ENCODE measurements around the gene ORC6.
"Not testable (repeated sequence)": the region's sequence is repeated elsewhere in the genome, so short reads cannot be mapped to it uniquely, and the experiment has no call there.

ORC6 gene, protein sequence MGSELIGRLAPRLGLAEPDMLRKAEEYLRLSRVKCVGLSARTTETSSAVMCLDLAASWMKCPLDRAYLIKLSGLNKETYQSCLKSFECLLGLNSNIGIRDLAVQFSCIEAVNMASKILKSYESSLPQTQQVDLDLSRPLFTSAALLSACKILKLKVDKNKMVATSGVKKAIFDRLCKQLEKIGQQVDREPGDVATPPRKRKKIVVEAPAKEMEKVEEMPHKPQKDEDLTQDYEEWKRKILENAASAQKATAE

DNA sequence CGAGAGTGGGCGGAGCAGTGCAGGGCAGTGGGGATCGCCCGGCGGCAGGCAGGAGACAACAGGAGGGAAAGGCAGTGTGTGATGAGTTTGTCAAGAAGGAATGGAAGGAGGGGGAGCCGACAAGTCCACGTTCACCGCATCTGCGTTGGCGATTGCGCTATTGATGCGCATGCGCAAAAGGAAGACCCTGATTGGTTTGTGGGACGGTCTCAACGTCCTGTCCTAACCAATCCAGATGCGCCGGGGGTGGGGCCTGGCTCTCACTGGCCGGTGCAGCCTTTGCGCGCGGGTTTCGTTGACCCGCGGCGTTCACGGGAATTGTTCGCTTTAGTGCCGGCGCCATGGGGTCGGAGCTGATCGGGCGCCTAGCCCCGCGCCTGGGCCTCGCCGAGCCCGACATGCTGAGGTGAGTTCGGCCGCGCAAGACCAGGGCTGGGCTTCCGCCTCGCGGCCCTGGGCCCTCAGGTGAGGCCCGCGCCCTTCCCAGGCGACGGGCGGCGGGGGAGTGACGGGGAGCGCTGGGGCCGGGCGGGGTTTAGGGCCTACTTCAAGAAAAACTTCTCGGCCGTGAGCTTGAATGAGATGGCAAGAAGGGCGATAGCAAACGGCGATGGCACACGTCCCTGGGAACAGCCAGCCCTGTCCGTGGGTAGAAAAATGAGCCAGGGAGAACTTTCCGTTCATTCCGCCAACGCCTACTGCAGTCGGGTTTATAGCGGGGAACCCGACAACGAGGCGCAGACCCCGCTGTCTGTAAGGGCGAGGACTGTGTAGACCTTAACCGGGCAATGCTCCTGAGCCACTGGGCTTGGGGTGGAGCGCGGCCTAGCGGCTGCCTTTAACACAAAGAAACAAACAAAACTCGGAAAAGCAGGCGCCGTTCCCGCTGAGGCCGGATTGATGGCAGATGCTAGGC lies at the start of gene ORC6:
Gene ORC6, plus strand, starts transcription at position 295 of the 916 bp plus-strand sequence. Its CDS starts 47 bp downstream, at position 342.
- peak; percentile 94 to 95 for DNase-seq (ENCODE audit: low read depth in 2 of 2)

- no peak for DNase-seq (ENCODE audit: low read depth in 2 of 2)
Observed at GRCh38 chr16:46648656-46649055, 40.8 kb upstream of the ORC6 start.

- no peak for DNase-seq (ENCODE audit: low read depth in 2 of 2)
Observed at GRCh38 chr16:46649588-46650253, 39.7 kb upstream of the ORC6 start.

GRCh38 chr16:46650254-46650623 lies 39.2 kb upstream of the ORC6 start:
- no peak for DNase-seq (ENCODE audit: low read depth in 2 of 2)

- no peak for DNase-seq (ENCODE audit: low read depth in 2 of 2)
Observed at GRCh38 chr16:46651305-46651704, 38.2 kb upstream of the ORC6 start.

DNA sequence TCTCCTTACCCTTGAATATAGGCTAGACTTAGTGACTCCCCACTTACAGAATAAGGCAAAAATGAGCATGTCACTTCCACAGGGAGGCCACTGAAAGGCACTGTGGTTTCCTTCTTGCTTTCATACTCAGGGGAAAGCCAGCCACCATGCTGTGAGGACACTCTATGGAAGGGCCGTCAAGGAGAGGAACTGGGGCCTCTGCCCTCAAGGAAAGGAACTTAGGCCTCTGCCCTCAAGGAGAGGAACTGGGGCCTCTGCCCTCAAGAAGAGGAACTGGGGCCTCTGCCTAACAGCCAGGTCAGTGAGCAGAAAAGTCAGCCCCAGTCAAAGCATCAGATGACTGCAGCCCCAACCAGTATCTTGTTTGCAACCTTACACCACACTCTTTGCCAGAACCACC lies 30.5 kb upstream of the ORC6 start:
- DNase-seq (ENCODE audit: low read depth in 2 of 2), result no peak

DNA sequence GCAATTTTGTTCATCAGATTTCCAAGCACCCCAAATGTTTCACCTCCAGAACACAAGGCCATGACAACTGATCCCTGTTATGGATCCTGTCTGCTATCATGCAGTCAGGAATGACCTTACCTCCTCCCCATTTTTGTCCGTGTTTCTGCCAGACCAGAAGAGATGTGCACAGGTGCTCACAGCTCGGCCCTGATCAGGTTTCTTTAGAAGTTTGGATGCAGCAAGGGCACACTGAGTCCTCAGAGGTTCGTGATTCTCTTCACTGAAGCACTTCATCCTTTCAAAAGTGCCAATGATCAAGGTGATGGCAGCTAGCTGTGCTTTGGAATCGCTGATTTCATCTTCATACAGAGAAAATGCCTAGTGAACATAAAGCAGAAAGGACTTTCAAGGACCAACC lies 27.3 kb upstream of the ORC6 start:
- no peak for DNase-seq (ENCODE audit: low read depth in 2 of 2)

DNA sequence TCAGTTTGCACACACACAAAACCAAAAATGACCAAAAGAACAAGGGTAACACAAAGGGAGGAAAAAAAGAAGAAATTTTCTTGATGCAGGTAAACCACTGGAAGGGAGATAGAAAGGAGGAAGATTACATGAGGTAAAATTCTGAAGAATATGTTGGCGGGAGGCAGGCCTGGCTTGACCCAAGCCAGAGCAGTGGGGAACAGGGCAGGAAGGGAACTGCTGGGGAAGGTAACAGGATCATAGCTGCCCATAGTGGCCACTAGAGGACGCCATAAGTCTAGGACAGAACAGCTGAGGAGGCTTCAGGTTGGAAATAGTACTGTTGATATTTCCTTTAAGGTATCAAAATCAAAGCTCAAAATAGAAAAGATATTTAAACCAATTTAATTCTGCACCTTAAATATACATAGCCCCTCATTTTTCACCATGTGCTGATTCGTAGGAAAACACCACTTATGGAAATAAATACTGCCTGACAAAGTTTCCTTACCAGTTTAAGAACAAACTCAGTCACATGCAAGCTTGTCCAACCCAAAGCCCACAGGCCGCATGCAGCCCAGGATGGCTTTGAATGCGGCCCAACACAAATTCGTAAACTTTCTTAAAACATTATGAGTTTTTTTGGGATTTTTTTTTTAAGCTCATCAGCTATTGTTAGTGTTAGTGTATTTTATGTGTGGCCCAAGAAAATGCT lies 16.0 kb upstream of the ORC6 start:
- peak; percentile 11 to 13 for DNase-seq (ENCODE audit: low read depth in 2 of 2)

GRCh38 chr16:46677943-46678342 lies 11.5 kb upstream of the ORC6 start:
- not testable (repeated sequence) for DNase-seq (ENCODE audit: low read depth in 2 of 2)

GRCh38 chr16:46681867-46682266 lies 7.6 kb upstream of the ORC6 start:
- DNase-seq (ENCODE audit: low read depth in 2 of 2), result not testable (repeated sequence)

DNA sequence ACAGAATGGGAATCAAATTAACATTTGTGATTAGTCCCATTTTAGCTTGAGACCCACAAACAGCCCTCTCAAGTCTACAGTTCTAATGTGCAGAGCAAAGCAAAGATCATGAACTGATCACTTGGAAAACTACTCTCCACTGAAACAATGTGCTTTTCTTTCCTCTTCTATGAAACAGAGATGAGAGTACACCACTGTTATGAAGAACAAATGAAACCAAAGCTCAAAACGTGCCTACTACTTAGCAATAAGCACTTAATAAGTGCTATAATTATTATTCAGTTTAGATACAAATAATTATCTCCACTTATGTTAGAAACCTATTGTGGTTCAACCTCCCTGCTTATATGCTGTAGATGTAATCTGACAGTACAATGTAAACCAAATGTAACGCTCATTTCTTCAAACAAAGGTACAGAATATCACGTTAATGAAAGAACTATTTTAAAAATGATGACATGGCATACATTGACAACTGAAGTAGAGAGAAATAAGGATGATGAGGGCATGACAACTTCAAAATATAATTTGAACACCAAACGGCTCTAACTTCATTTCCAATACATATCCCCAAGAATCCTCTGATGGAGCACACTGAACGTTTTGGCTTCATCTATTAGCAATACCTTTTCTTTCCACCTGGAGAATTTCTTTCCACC lies 2.5 kb upstream of the ORC6 start:
- no peak for DNase-seq (ENCODE audit: low read depth in 2 of 2)

DNA sequence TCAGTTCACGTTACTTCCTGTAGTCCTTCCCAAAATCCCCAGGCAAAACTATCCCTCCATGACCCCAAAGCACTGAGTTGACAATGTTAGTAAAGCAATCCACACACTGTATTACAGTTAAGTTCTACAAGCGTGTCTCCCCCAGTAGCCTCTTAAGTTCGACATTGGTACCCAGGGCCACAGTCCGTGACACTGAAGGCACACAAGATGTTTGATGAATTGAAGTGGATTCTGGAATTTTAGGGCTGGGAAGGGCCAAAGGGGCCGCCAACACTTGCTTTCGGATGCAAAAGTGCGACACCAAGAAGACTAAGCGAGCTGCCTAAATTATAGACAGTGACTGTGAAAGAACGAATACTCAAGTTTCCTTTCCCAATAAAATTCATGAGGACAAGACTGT lies 2.0 kb upstream of the ORC6 start:
- DNase-seq (ENCODE audit: low read depth in 2 of 2), result no peak

GRCh38 chr16:46688101-46688653 lies 1.3 kb upstream of the ORC6 start:
- no peak for DNase-seq (ENCODE audit: low read depth in 2 of 2)

- DNase-seq (ENCODE audit: low read depth in 2 of 2), result peak; percentile 99
Observed at GRCh38 chr16:46688654-46689364, 650 bp upstream of the ORC6 start, which contains the start of gene VPS35. Gene VPS35, minus strand, starts transcription at chr16:46689178. Its CDS starts 45 bp downstream, at chr16:46689133.

DNA sequence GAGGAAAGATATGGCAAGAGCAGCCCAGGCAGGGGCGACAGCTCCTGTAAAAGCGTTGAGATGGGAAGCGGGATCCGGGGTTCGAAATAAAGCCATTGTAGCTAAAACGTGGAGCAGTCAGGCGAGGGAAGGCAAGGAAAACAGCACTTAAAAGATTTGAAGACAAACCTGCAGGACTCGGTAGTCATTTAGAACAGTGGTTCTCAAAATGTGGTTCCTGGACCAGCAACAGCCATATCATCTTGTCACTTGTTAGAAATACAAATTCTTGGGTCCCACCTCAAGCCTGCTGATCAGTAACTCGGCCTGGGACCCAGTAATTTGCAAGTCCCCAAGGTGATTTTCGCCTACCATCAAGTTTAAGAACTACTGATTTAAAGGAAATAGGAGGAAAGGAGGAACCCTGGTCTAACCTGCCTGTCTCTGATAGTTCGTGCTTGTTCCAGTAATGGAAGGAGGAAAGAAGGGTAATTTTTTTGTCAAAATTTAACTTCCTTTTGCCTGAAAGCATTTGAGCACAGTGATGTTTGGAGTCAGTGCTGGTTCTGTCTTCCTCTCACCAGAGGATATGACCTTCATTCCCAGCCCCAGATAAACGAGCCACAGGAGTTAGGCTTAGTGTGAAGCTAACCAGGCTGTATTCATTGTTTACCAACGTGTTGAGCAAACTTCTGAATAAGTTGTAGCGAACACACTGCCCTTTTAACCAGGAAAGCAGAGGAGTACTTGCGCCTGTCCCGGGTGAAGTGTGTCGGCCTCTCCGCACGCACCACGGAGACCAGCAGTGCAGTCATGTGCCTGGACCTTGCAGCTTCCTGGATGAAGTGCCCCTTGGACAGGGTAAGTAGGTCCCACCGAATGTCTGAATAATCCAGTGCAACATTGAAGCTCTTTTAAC lies 1.1 kb downstream of the ORC6 start:
- DNase-seq (ENCODE audit: low read depth in 2 of 2), result no peak

DNA sequence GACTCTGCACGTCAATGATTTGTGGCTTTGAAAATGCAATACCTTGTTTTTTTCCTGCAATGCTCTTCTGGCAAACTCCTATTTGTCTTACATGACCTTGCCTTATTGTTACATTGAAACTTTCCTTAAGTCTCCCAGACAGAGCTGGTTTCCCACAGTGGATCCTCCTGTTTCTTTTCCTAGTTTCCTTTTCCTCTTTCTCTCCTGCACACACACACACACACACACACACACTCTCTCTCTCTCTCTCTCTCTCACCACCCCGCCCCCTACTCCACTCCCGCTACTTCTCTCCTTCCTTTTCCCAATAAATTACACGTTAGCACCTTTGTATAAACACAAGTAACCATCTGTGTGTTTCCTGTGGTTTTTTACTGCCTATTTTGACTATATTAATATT lies 2.3 kb downstream of the ORC6 start:
- DNase-seq (ENCODE audit: low read depth in 2 of 2), result no peak

- no peak for DNase-seq (ENCODE audit: low read depth in 2 of 2)
Observed at GRCh38 chr16:46693598-46693997, 4.1 kb downstream of the ORC6 start.

GRCh38 chr16:46695937-46696336 lies 6.5 kb downstream of the ORC6 start:
- no peak for DNase-seq (ENCODE audit: low read depth in 2 of 2)

GRCh38 chr16:46696957-46697356 lies 7.5 kb downstream of the ORC6 start:
- DNase-seq (ENCODE audit: low read depth in 2 of 2), result no peak

Data from stimulated activated CD8-positive, alpha-beta memory T cell treated with anti-CD3 and anti-CD28 coated beads, Interleukin-7, amount 100 ng/mL, for 4 hours (primary cell).